Activated T-cell treated with anti-CD3 and anti-CD28 coated beads for 4 hours (primary cell): ENCODE measurements around the gene TRIOBP.
A peak's percentile ranks its signal among the peaks of the same experiment; 100 is the strongest.

Source experiments
- DNase-seq: peaks from one replicate; pipeline ENCODE4 v3.0.0-alpha.2; 2020

The TRIOBP gene

GRCh38 chr22:37733625-37734401 lies 37.0 kb downstream of the TRIOBP start:
- no peak for DNase-seq

- no peak for DNase-seq
Observed at GRCh38 chr22:37734402-37734700, 37.5 kb downstream of the TRIOBP start.

GRCh38 chr22:37734964-37735451 lies 38.2 kb downstream of the TRIOBP start:
- no peak for DNase-seq

GRCh38 chr22:37739035-37739434 lies 42.2 kb downstream of the TRIOBP start:
- no peak for DNase-seq

GRCh38 chr22:37739611-37740049 lies 42.8 kb downstream of the TRIOBP start:
- no peak for DNase-seq

- peak; percentile 13 for DNase-seq
Observed at GRCh38 chr22:37740455-37741311, 43.8 kb downstream of the TRIOBP start.

- no peak for DNase-seq
Observed at GRCh38 chr22:37741312-37741795, 44.5 kb downstream of the TRIOBP start.

- DNase-seq, result no peak
Observed at GRCh38 chr22:37742376-37743171, 45.7 kb downstream of the TRIOBP start.

- DNase-seq, result no peak
Observed at GRCh38 chr22:37744589-37744988, 47.7 kb downstream of the TRIOBP start.

- peak; percentile 77 for DNase-seq
Observed at GRCh38 chr22:37745548-37746365, 48.9 kb downstream of the TRIOBP start.

GRCh38 chr22:37746366-37747079 lies 49.7 kb downstream of the TRIOBP start:
- DNase-seq, result peak; percentile 15

GRCh38 chr22:37747080-37747714 lies 50.3 kb downstream of the TRIOBP start:
- no peak for DNase-seq

- DNase-seq, result no peak
Observed at GRCh38 chr22:37747715-37748100, 50.9 kb downstream of the TRIOBP start.

- DNase-seq, result no peak
Observed at GRCh38 chr22:37748659-37749058, 51.8 kb downstream of the TRIOBP start.

GRCh38 chr22:37749226-37749625 lies 52.4 kb downstream of the TRIOBP start:
- no peak for DNase-seq

- DNase-seq, result no peak
Observed at GRCh38 chr22:37749831-37750595, 53.2 kb downstream of the TRIOBP start.

- no peak for DNase-seq
Observed at GRCh38 chr22:37750596-37751162, 53.8 kb downstream of the TRIOBP start.

GRCh38 chr22:37751449-37752188 lies 54.8 kb downstream of the TRIOBP start:
- DNase-seq, result no peak
